Glomerular visceral epithelial cell (primary cell): ENCODE data around the gene SRRM1.
"Not testable (repeated sequence)": the region's sequence is repeated elsewhere in the genome, so short reads cannot be mapped to it uniquely, and the experiment has no call there.

Experiments
- DNase-seq: peaks from one replicate; pipeline ENCODE4 v3.0.0-alpha.2; 2016; ENCODE audit errors: extremely low spot score

The SRRM1 gene

DNA sequence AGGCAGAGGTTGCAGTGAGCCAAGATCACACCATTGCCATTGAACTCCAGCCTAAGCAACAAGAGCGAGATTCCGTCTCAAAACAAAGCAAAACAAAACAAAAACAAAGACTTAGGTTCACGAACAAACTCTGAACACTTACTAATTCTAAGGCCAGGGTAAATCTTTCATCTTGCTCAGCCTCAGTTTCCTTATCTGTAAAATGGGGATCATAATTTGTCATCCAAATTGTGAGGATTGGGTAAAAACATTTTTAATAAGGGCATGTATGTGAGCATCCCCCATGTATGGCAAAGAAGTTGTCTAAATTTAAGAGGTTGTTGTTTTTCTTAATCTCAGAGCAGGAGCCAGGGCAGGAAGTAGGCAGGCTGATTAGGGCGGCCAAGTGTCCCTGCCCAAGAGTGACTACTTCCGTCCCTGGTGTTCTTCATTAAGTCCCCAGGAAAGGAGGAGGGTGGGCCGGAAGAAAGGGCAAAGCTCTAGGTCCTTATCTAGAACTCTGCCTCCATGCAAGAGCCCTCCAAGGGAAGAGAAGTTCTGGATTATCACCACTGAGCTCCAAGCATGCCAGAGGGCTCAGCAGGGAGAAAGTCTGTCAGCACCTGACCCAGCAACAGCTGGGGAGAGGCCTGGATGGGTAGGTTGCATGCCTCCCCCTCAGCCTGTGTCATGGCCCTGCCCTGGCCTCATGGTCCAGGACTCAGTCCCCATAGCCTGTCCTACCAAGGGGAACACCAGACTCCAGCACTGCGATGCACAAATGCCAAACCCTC lies 52.3 kb downstream of the SRRM1 start:
- no peak for DNase-seq

GRCh38 chr1:24696041-24696755 lies 53.1 kb downstream of the SRRM1 start:
- DNase-seq = no peak

- no peak for DNase-seq
Observed at GRCh38 chr1:24696756-24697330, 53.7 kb downstream of the SRRM1 start.

DNA sequence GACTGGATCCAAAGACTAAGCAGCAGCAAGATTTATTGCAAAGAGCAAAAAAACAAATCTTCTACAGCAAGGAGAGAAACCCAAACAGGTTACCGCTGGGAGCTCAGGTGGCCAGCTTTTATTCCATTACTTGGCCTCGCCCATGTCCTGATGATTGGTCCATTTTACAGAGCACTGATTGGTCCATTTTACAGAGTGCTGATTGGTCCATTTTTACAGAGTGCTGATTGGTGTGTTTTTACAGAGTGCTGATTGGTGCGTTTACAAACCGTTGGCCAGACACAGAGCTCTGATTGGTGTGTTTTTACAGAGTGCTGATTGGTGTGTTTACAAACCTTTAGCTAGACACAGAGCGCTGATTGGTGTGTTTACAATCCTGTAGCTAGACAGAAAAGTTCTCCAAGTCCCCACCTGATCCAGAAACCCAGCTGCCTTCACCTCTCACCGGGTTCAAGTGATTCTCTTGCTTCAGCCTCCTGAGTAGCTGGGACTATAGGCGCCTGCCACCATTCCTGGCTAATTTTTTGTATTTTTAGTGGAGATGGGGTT lies 54.4 kb downstream of the SRRM1 start:
- DNase-seq = not testable (repeated sequence)

DNA sequence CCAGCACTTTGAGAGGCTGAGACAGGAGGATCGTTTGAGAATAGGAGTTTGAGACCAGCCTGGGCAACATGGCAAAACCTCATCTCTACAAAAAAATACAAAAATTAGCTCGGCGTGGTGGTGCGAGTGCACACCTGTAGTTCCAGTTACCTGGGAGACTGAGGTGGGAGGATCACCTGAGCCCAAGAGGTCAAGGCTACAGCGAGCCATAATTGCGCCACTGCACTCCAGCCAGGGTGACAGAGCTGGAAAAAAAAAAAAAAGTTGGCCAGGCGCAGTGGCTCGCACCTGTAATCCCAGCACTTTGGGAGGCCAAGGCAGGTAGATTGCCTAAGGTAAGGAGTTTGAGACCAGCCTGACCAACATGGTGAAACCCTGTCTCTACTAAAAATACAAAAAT lies 55.2 kb downstream of the SRRM1 start:
- DNase-seq = not testable (repeated sequence)

DNA sequence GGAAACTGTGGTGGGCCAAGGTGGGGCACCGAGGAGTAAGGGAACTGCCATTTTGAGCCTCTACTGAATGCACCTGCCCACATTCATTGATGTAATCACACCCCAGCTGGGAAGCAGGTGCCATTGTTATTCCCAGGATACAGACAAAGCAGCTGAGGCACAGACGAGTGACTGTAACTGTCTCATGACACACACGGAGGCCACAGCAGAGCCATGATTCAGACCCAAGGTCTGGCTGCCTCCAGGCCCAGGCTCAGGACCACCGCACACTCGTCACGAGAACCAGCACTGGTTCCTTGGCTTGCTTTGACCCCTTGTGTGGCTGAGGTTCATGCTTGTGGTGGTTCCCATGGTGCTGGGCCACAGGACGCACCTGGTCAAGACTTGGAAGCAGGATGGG lies 56.5 kb downstream of the SRRM1 start:
- peak; percentile 40 for DNase-seq

DNA sequence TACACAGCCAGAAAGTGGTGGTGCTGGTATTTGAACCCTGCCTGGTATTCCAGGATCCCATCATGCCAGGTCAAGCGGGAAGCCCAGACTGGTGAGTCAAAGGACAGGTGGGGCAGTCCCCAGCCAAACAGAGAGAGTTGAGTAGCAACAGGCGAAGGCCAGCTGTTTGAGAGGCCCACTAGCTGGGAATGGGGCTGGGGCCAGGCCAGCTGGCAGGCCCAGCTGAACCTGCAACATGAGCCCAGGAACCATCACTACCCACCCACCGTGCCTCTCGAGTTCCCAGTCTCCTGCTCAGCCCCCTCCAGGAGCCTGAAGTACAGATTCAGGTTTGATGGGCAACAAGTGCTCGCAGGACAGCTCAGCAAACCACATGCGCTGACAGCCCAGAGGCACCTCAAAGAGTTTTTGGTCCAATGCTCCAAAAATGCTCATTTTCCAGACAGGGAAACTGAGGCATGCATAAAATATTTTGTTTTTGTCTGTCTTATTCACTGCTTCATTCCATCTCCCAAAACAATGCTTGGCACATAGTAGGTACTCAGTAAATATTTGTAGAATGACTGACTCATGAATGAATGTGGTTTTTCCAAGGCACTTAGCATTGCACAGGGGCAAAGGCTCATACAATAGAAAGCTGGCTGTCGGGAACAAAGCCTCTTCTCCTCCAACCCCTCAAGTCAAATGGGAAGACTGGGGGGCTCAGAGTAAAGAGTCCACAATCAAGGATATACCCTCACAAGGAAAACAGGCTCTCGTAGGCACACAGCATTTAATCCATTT lies 59.6 kb downstream of the SRRM1 start:
- peak; percentile 92 for DNase-seq

GRCh38 chr1:24704411-24705259 lies 61.5 kb downstream of the SRRM1 start:
- peak; percentile 87 for DNase-seq

GRCh38 chr1:24705260-24706073 lies 62.4 kb downstream of the SRRM1 start:
- peak; percentile 95 for DNase-seq

DNA sequence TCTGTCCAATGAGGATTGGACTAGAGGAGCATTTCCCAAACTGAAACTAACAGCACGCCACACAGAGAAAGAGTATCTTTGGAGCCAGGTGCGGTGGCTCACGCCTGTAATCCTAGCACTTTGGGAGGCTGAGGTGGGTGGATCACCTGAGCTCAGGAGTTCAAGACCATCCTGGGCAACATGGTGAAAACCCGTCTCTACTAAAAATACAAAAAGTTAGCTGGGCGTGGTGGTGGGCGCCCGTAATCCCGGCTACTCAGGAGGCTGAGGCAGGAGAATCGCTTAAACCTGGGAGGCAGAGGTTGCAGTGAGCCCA lies 62.9 kb downstream of the SRRM1 start:
- DNase-seq = not testable (repeated sequence)

- DNase-seq = peak; percentile 61
Observed at GRCh38 chr1:24707687-24708086, 64.6 kb downstream of the SRRM1 start.

DNA sequence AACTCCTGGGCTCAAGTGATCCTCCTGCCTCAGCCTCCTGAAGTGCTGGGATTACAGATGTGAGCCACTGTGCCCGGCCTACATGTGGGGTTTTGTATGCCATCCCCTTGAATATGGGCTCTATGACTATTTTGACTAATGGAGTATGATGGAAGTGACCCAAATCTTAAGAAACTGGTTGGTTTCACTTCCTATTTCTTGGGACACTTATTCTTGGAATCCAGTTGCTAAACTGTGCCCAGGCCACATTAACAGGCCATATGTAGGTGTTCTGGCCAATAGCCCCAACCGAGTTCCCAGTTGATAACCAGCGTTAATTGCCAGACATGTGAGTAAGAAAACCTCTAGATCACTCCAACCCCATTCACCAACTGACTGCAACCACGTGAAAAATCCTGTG lies 65.8 kb downstream of the SRRM1 start:
- DNase-seq = no peak

- no peak for DNase-seq
Observed at GRCh38 chr1:24709791-24710441, 66.8 kb downstream of the SRRM1 start.

DNA sequence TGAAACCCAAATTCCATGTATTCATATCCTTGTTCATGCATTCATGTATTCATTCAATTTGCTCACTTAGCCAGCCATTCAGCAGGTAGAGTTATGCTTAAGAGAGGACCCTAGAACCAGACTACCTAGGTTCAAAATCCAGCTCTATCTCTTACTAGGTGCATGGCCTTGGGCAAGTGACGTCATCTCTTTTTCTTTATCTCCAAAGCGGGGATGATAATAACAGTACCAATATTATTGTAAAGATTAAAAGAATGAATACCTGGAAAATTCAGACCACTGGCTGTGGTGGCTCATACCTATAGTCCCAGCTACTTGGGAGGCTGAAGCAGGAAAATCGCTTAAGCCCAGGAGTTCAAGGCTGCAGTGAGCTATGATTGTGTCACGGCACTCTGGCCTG lies 68.2 kb downstream of the SRRM1 start:
- DNase-seq = no peak

DNA sequence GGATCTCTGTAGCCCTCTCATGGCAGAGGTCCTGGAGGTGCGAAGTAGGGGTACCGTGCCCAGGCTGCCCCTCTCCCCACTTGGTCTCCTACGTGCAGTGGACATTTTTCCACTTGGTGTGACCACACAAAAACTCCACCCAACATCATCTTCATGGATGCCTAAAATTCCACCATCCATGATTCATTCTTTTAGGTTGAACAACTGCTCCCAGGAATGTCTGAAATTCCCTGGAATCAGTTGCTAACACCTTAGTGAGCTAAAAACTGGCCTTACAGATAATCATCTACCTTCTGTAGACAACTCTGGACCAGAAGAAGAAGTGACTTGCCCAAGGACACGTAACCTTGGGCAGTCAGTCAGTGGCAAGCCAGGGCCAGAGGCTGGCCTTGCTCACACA lies 70.1 kb downstream of the SRRM1 start:
- DNase-seq = peak; percentile 61

GRCh38 chr1:24713736-24714135 lies 70.6 kb downstream of the SRRM1 start:
- DNase-seq = no peak

DNA sequence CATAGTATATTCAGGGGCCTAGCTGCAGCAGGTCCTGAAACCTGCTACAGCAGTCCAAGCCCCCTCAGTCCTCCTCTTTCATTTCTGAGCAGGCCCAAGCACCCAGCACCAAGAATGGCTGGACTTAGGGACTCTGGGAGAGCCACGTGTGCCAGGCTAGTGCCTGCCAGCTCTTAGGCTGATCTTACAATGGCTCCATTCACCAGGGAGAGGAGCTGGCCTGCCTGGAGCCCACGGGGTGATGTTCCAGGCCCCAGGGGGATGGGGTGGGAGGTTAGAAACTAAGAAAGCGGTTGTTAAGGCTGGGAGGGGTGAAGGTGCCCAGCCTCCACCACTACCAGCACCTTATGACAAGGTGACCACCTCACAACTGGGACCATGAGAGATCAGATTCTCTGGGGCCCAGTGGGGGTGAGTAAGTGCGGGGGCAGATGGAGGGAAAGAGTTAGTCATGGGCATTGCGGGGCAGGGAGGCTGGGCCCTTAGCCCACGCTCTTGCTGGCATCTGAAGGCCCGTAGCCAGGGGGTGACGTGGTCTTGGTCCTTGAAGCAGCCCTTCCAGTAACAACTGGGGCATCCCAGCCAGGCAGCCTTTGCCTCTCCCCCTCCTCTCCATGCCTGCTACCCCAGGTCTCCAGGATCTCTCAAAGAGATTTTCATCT lies 71.9 kb downstream of the SRRM1 start:
- peak; percentile 51 for DNase-seq

DNA sequence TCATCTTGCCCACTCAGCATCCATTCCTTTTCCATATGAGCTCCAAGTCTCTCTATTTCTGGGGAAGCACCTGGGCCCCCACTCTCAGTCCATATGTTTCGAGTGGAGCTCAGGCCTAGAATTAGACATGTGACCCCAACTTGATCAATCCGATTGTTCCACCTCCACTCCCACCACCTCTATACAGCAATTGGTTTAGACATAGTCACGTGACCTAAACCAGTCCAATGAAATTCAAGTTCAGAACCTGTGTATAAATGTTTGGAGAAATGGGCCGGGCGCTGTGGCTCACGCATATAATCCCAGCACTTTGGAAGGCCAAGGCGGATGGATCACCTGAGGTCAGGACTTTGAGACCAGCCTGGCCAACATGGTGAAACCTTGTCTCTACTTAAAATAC lies 72.6 kb downstream of the SRRM1 start:
- no peak for DNase-seq
